ENCODE results near the gene FXYD5. TPM values are rescaled to one million over a fixed set of nuclear protein-coding genes. Genes with fewer than 3 reads are reported as not detected.
A peak's percentile ranks its signal among the peaks of the same experiment; 100 is the strongest.
"Not testable (repeated sequence)": the region's sequence is repeated elsewhere in the genome, so short reads cannot be mapped to it uniquely, and the experiment has no call there.

The FXYD5 gene
- polyA plus RNA-seq, 2 of the 4 experiments (the other 2 are of a cell fraction): 70.8 to 113 TPM

- Histone ChIP-seq H3K4me2 (no peak overlapping the region), H3K27ac (no peak overlapping the region), H3K4me1 (peaks cover 8% of the 10 kb centered on the region), H3K4me3 (no peak overlapping the region), H3K9me3 (no peaks in the 10 kb centered on the region)
- ChIA-PET POLR2A (no interaction called here), CTCF (interaction anchor here (1.1 to 7.2 kb wide), 8 partner anchors 8 to 106 kb away, joined by 3 to 82 read pairs (median 12); partner anchors contain the start of genes FXYD1, FXYD3 and LGI4)
- TF ChIP-seq EHF (CRISPR knock-in tag; IDR thresholded peaks at IDR 0.05) (no peak), HOXB13 (CRISPR knock-in tag; IDR thresholded peaks at IDR 0.05; ENCODE audit: low read depth) (no peak), KDM5A (IDR thresholded peaks at IDR 0.05) (no peak), JUN (IDR thresholded peaks at IDR 0.05) (no peak), GATA3 (IDR thresholded peaks at IDR 0.05; ENCODE audit: borderline replicate concordance) (no peak), PHF8 (IDR thresholded peaks at IDR 0.05; ENCODE audit: borderline replicate concordance, low read depth) (no peak), POLR2AphosphoS2 (conservative IDR thresholded peaks at IDR 0.05; ENCODE audit: low read length) (no peak), RNF2 (IDR thresholded peaks at IDR 0.05; ENCODE audit: borderline replicate concordance, low read depth) (no peak), ELK1 (IDR thresholded peaks at IDR 0.05; ENCODE audit: low read depth, low read length) (no peak), FOSL2 (IDR thresholded peaks at IDR 0.05) (no peak), FOSL2 (CRISPR knock-in tag; IDR thresholded peaks at IDR 0.05) (no peak), RCOR1 (IDR thresholded peaks at IDR 0.05; ENCODE audit: low read depth, low read length) (no peak), ESRRA (IDR thresholded peaks at IDR 0.05; ENCODE audit: borderline replicate concordance, low read length) (no peak), POLR2A (IDR thresholded peaks at IDR 0.05; ENCODE audit: low read length) (no peak)
- ATAC-seq (no peak), DNase-seq (ENCODE audit: low read depth in 1 of 2, low spot score in 1 of 2) (no peak), FAIRE-seq (no peak)
- WGBS (ENCODE audit: missing lambda C conversion rate): 45% methylated on average over 2 of the region's 2 CpGs
Observed at GRCh38 chr19:35150445-35150844, 4.1 kb upstream of the FXYD5 start.

GRCh38 chr19:35151273-35152065, 3.1 kb upstream of the FXYD5 start:
- Histone ChIP-seq H3K4me3 (no peak overlapping the region), H3K9me3 (no peaks in the 10 kb centered on the region), H3K4me2 (no peak overlapping the region), H3K27ac (no peak overlapping the region), H3K4me1 (peaks cover 9% of the 10 kb centered on the region; the same call in 1 of the 3 replicates)
- DNase-seq (ENCODE audit: low read depth in 1 of 2, low spot score in 1 of 2): no peak
- TF ChIP-seq NFE2L2 (conservative IDR thresholded peaks at IDR 0.05; ENCODE audit: low read length) (no peak), EHF (CRISPR knock-in tag; IDR thresholded peaks at IDR 0.05) (no peak), TP53 (CRISPR knock-in tag; IDR thresholded peaks at IDR 0.05) (no peak), RNF2 (IDR thresholded peaks at IDR 0.05; ENCODE audit: borderline replicate concordance, low read depth) (no peak), RFX5 (IDR thresholded peaks at IDR 0.05) (no peak), PHF8 (IDR thresholded peaks at IDR 0.05; ENCODE audit: borderline replicate concordance, low read depth) (no peak), POLR2A (IDR thresholded peaks at IDR 0.05; ENCODE audit: low read length) (no peak), FOXS1 (CRISPR knock-in tag; IDR thresholded peaks at IDR 0.05) (no peak), MAX (IDR thresholded peaks at IDR 0.05) (no peak), GATA3 (IDR thresholded peaks at IDR 0.05; ENCODE audit: borderline replicate concordance) (no peak), FOSL2 (IDR thresholded peaks at IDR 0.05) (no peak), FOSL2 (CRISPR knock-in tag; IDR thresholded peaks at IDR 0.05) (no peak), ELK1 (IDR thresholded peaks at IDR 0.05; ENCODE audit: low read depth, low read length) (no peak), SMC3 (IDR thresholded peaks at IDR 0.05) (no peak), KDM1A (IDR thresholded peaks at IDR 0.05; ENCODE audit: low read depth) (no peak), PBX3 (IDR thresholded peaks at IDR 0.05) (no peak), CBX8 (IDR thresholded peaks at IDR 0.05) (no peak), CTCF (IDR thresholded peaks at IDR 0.05) (no peak)
- TF ChIP-seq, protein P1, sequence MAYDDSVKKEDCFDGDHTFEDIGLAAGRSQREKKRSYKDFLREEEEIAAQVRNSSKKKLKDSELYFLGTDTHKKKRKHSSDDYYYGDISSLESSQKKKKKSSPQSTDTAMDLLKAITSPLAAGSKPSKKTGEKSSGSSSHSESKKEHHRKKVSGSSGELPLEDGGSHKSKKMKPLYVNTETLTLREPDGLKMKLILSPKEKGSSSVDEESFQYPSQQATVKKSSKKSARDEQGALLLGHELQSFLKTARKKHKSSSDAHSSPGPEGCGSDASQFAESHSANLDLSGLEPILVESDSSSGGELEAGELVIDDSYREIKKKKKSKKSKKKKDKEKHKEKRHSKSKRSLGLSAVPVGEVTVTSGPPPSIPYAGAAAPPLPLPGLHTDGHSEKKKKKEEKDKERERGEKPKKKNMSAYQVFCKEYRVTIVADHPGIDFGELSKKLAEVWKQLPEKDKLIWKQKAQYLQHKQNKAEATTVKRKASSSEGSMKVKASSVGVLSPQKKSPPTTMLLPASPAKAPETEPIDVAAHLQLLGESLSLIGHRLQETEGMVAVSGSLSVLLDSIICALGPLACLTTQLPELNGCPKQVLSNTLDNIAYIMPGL (CRISPR knock-in tag; IDR thresholded peaks at IDR 0.05; ENCODE audit: borderline replicate concordance): no peak
- TF ChIP-seq, protein P2, sequence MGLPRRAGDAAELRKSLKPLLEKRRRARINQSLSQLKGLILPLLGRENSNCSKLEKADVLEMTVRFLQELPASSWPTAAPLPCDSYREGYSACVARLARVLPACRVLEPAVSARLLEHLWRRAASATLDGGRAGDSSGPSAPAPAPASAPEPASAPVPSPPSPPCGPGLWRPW (IDR thresholded peaks at IDR 0.05): no peak
- WGBS (ENCODE audit: missing lambda C conversion rate): 87% methylated on average over 18 of the region's 20 CpGs
- ATAC-seq: no peak
- no peak for FAIRE-seq
- ChIA-PET CTCF (interaction anchor here (0.7 to 13.8 kb wide), 10 partner anchors 6 to 178 kb away, joined by 3 to 163 read pairs (median 10); partner anchors contain the start of genes FXYD1, FXYD7 and LGI4), POLR2A (no interaction called here)

- not testable (repeated sequence) for FAIRE-seq; ATAC-seq; H3K27ac ChIP-seq; DNase-seq (ENCODE audit: low read depth in 1 of 2, low spot score in 1 of 2); H3K4me3 ChIP-seq; H3K4me1 ChIP-seq; H3K9me3 ChIP-seq
- ChIA-PET POLR2A (interaction anchor here (0.6 kb wide), 1 partner anchor 94 kb away, joined by 3 read pairs; no protein-coding TSS in a partner anchor), CTCF (interaction anchor here (0.6 to 13.8 kb wide), 22 partner anchors 8 to 187 kb away, joined by 3 to 163 read pairs (median 4); partner anchors contain the start of genes FXYD1, FXYD7 and LGI4)
- H3K4me2 ChIP-seq: peak overlapping the region; percentile 88
- 88% methylated on average over 10 of the region's 10 CpGs for WGBS (ENCODE audit: missing lambda C conversion rate)
Observed at GRCh38 chr19:35153129-35153522, 1.4 kb upstream of the FXYD5 start.
